GM23338 (cell line): Measurements from ENCODE around the gene CALHM2. TPM values are rescaled to one million over a fixed set of nuclear protein-coding genes. Genes with fewer than 3 reads are reported as not detected.

ENCODE experiments used
- ATAC-seq: fragments of 200-7000 bp; cut with Tn5 transposase; 3 replicates; pipeline ENCODE4 v1.9.1; 2020
- DNase-seq: peaks from one replicate; pipeline ENCODE4 v3.0.0-alpha.2; 2015; ENCODE audit warnings: low spot score
- H2AFZ ChIP-seq: fragments of 200-600 bp; sonication (generic); 2 replicates; pipeline ENCODE4 v1.8.0; 2016; ENCODE audit warnings: antibody characterized with exemption, mild to moderate bottlenecking, moderate library complexity
- H3F3A ChIP-seq: fragments of 200-600 bp; sonication (generic); replicated peaks from 2 replicates; pipeline ENCODE4 v1.8.0; 2017; ENCODE audit warnings: antibody characterized with exemption, mixed run types, low read depth
- H3K27ac ChIP-seq: fragments of 200-600 bp; sonication (generic); 2 replicates; pipeline ENCODE4 v1.6.1; 2016; ENCODE audit warnings: low read depth
- H3K27me3 ChIP-seq: fragments of 200-600 bp; sonication (generic); 2 replicates; pipeline ENCODE4 v1.8.0; 2016; ENCODE audit warnings: mild to moderate bottlenecking, mixed run types, moderate library complexity; ENCODE audit not compliant: insufficient read depth
- H3K36me3 ChIP-seq: fragments of 200-600 bp; sonication (generic); 2 replicates; pipeline ENCODE4 v1.8.0; 2016; ENCODE audit warnings: mild to moderate bottlenecking; ENCODE audit not compliant: insufficient read depth
- H3K4me1 ChIP-seq: fragments of 200-600 bp; sonication (generic); 2 replicates; pipeline ENCODE4 v1.8.0; 2016; ENCODE audit warnings: mild to moderate bottlenecking, moderate library complexity; ENCODE audit not compliant: insufficient read depth
- H3K4me2 ChIP-seq: fragments of 200-600 bp; sonication (generic); 2 replicates; pipeline ENCODE4 v1.7.1; 2017; ENCODE audit warnings: mixed run types
- H3K4me3 ChIP-seq: fragments of 200-600 bp; sonication (generic); 2 replicates; pipeline ENCODE4 v1.6.1; 2016; ENCODE audit warnings: mixed run types
- H3K79me2 ChIP-seq: fragments of 200-600 bp; sonication (generic); replicated peaks from 2 replicates; pipeline ENCODE4 v1.8.0; 2017; ENCODE audit warnings: mild to moderate bottlenecking; ENCODE audit not compliant: insufficient read depth
- H3K9me2 ChIP-seq: fragments of 200-600 bp; sonication (generic); 2 replicates; pipeline ENCODE4 v1.8.0; 2017; ENCODE audit not compliant: insufficient read depth
- H4K20me1 ChIP-seq: fragments of 200-600 bp; sonication (generic); replicated peaks from 2 replicates; pipeline ENCODE4 v1.8.0; 2017; ENCODE audit warnings: mild to moderate bottlenecking; ENCODE audit not compliant: insufficient read depth
- H3K27ac Mint-ChIP-seq: 2 replicates; pipeline ENCODE4 v1.8.0; 2020; ENCODE audit warnings: inconsistent platforms, mild to moderate bottlenecking, moderate library complexity, mixed read lengths
- H3K27me3 Mint-ChIP-seq: 3 replicates; pipeline ENCODE4 v1.8.0; 2022; ENCODE audit warnings: low read depth, mild to moderate bottlenecking, moderate library complexity, mixed read lengths, inconsistent platforms; ENCODE audit not compliant: insufficient read depth, poor library complexity
- H3K36me3 Mint-ChIP-seq: 3 replicates; pipeline ENCODE4 v1.8.0; 2021; ENCODE audit warnings: low read depth, mild to moderate bottlenecking, inconsistent platforms, moderate library complexity, mixed read lengths
- H3K4me1 Mint-ChIP-seq: 3 replicates; pipeline ENCODE4 v1.8.0; 2020; ENCODE audit warnings: mild to moderate bottlenecking, inconsistent platforms, mixed read lengths
- H3K4me3 Mint-ChIP-seq: 3 replicates; pipeline ENCODE4 v1.8.0; 2021; ENCODE audit warnings: moderate library complexity, mild to moderate bottlenecking, inconsistent platforms, mixed read lengths
- H3K9me3 Mint-ChIP-seq: 3 replicates; pipeline ENCODE4 v1.8.0; 2020; ENCODE audit warnings: moderate library complexity, mild to moderate bottlenecking, inconsistent platforms, mixed read lengths
- CREB1 ChIP-seq: fragments of 250-450 bp; sonication (Bioruptor Pico); IDR thresholded peaks from 2 replicates; pipeline ENCODE4 v1.5.0; 2020; ENCODE audit warnings: low read depth, mild to moderate bottlenecking, moderate library complexity
- CTCF ChIP-seq, 2 experiments: fragments of 200-600 bp in 1 of 2; sonication (generic) in 1 of 2; conservative IDR thresholded peaks; 2 replicates each; pipeline versions ENCODE4 v1.5.1 to v1.6.1; 2016 to 2017; ENCODE audit warnings: antibody characterized with exemption in 2 of 2, low read depth in 2 of 2, mild to moderate bottlenecking in 2 of 2, moderate library complexity in 1 of 2
- ETS1 ChIP-seq: IDR thresholded peaks from 2 replicates; pipeline ENCODE4 v1.6.1; 2016; ENCODE audit warnings: antibody characterized with exemption
- EZH2 ChIP-seq: fragments of 200-600 bp; sonication (generic); IDR thresholded peaks from one replicate; pipeline ENCODE4 v1.8.0; 2017; ENCODE audit warnings: antibody characterized with exemption, mild to moderate bottlenecking, low read depth; ENCODE audit not compliant: unreplicated experiment
- EZH2phosphoT487 ChIP-seq: fragments of 200-600 bp; sonication (generic); IDR thresholded peaks from one replicate; pipeline ENCODE4 v1.8.1; 2018; ENCODE audit warnings: antibody characterized with exemption; ENCODE audit not compliant: unreplicated experiment
- JUNB ChIP-seq: IDR thresholded peaks from one replicate; pipeline ENCODE4 v1.6.1; 2016; ENCODE audit warnings: antibody characterized with exemption; ENCODE audit not compliant: unreplicated experiment
- NANOG ChIP-seq: IDR thresholded peaks from 2 replicates; pipeline ENCODE4 v1.6.1; 2016; ENCODE audit warnings: antibody characterized with exemption, borderline replicate concordance
- POLR2AphosphoS5 ChIP-seq: IDR thresholded peaks from 2 replicates; pipeline ENCODE4 v1.6.1; 2016; ENCODE audit warnings: antibody characterized with exemption, low read depth
- REST ChIP-seq: IDR thresholded peaks from one replicate; pipeline ENCODE4 v1.6.1; 2018; ENCODE audit warnings: antibody characterized with exemption; ENCODE audit not compliant: unreplicated experiment
- STAT1 ChIP-seq: IDR thresholded peaks from one replicate; pipeline ENCODE4 v1.6.1; 2016; ENCODE audit warnings: antibody characterized with exemption; ENCODE audit not compliant: unreplicated experiment
- ZNF114 ChIP-seq: fragments of 250-450 bp; sonication (Bioruptor Pico); IDR thresholded peaks from 2 replicates; pipeline ENCODE4 v1.5.0; 2020; ENCODE audit warnings: mild to moderate bottlenecking, moderate library complexity
- ZNF331 ChIP-seq: fragments of 250-450 bp; sonication (Bioruptor Pico); IDR thresholded peaks from 2 replicates; pipeline ENCODE4 v1.5.0; 2020; ENCODE audit warnings: low read depth, mild to moderate bottlenecking, moderate library complexity
- ZNF462 ChIP-seq: fragments of 250-450 bp; sonication (Bioruptor Pico); IDR thresholded peaks from 2 replicates; pipeline ENCODE4 v1.5.0; 2020; ENCODE audit warnings: mild to moderate bottlenecking, moderate library complexity
- polyA plus RNA-seq: library from polyadenylated mRNA; unstranded; fragments of >200 nt; fragmentation: Nextera tagmentation; extraction: Ambion mirVana; gene quantifications from 2 replicates; pipeline ENCODE4 v1.2.1, GENCODE V29; 2016
- total RNA-seq: library from RNA; depleted of rRNA; stranded (reverse); fragments of >200 nt; shearing (Covaris generic); gene quantifications from 2 replicates; pipeline ENCODE4 v1.2.3, GENCODE V29; 2014

Gene CALHM2
- total and polyA plus RNA-seq, 2 experiments from 2014 or later: 2.1 to 2.2 TPM

- no peaks in the 10 kb centered on the region for H3K79me2 ChIP-seq
- no peaks in the 10 kb centered on the region for H4K20me1 ChIP-seq
- no peak overlapping the region for H3K27ac Mint-ChIP-seq
- TF ChIP-seq REST (no peak), NANOG (no peak), STAT1 (no peak), EZH2 (no peak), JUNB (no peak), ZNF462 (no peak), ETS1 (no peak), CREB1 (CRISPR knock-in tag) (no peak), CTCF (conservative IDR thresholded peaks at IDR 0.05; ENCODE audit: low read depth in 2 of 2) (no peak), EZH2phosphoT487 (no peak), ZNF114 (CRISPR knock-in tag) (no peak), ZNF331 (no peak), POLR2AphosphoS5 (no peak)
- H3K9me3 Mint-ChIP-seq: no peaks in the 10 kb centered on the region; the same call in 2 of the 3 replicates
- no peak overlapping the region for H3K4me3 ChIP-seq
- H3K27me3 Mint-ChIP-seq: peaks cover 7% of the 10 kb centered on the region
- no peaks in the 10 kb centered on the region for H3K36me3 Mint-ChIP-seq
- ATAC-seq (no peak), DNase-seq (no peak)
- no peak overlapping the region for H3K4me2 ChIP-seq
- no peak overlapping the region for H2AFZ ChIP-seq
- peaks cover 8% of the 10 kb centered on the region; the same call in 2 of the 3 replicates for H3K4me1 Mint-ChIP-seq
- H3K36me3 ChIP-seq: no peaks in the 10 kb centered on the region
- H3K9me2 ChIP-seq: no peaks in the 10 kb centered on the region
- no peak overlapping the region for H3K4me3 Mint-ChIP-seq
- no peaks in the 10 kb centered on the region for H3F3A ChIP-seq
- no peaks in the 10 kb centered on the region for H3K4me1 ChIP-seq
- no peak overlapping the region for H3K27ac ChIP-seq
- H3K27me3 ChIP-seq: peaks cover 7% of the 10 kb centered on the region
Measured at GRCh38 chr10:103487410-103487708, 35.2 kb upstream of the CALHM2 start.
